ENCODE measurements around the gene DDTL. TPM values are rescaled to one million over a fixed set of nuclear protein-coding genes. Genes with fewer than 3 reads are reported as not detected.

DDTL gene
- total RNA-seq, 1 donor from 2014 or later: not detected

DNA sequence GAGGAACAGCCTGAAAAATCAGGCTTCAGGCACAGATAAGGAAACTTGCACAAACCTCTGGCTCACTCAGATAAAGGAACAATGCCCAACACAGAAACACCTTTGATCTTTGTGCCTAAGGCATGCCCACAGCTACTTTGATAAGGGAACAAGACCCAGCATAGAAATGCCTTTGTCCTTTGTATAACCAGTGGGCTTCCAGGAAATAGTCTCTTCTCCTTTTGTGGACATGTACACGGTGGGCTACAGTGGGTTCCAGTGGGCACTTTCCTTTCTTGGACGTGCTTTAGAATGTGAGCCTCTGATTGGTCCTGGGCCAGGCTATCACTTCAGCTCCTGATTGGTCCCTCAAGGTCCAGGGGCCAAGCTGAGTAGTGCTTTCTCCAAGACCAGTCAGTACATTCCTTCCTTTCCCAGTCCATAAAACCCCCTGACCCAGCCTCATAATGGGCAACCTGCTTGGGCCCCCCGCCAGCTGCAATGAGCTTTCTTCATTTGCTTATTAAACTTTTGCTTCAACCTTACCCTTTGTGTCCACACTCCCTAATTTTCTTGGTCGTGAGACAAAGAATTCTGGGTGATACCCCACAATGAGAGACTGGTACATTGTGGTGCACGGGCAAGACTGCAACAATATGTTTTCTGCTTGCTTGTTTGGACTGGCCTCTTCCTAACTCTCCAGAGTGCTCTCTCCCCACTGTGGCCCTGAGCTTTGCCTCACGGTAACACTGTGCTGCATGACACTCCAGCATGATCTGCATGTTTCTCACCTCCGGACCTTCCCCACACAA lies 42.7 kb downstream of the DDTL start:
- Histone ChIP-seq H3K9me3 (ENCODE audit: low read depth) (no peaks in the 10 kb centered on the region), H3K4me2 (no peak overlapping the region), H3K79me2 (ENCODE audit: low read depth) (peaks cover 30% of the 10 kb centered on the region), H3K4me3 (no peak overlapping the region), H4K20me1 (ENCODE audit: low read depth) (peaks cover 5% of the 10 kb centered on the region), H3F3A (ENCODE audit: low read depth) (peaks cover 22% of the 10 kb centered on the region), H2AFZ (replicated peaks) (peak overlapping the region; percentile 63), H3K9ac (no peak overlapping the region), H3K36me3 (no peaks in the 10 kb centered on the region), H3K27ac (no peak overlapping the region), H3K27me3 (no peaks in the 10 kb centered on the region), H3K4me1 (peaks cover 13% of the 10 kb centered on the region)
- TF ChIP-seq EZH2phosphoT487 (IDR thresholded peaks at IDR 0.05) (no peak), EZH2 (IDR thresholded peaks at IDR 0.05) (no peak)
- TF ChIP-seq, protein P1, sequence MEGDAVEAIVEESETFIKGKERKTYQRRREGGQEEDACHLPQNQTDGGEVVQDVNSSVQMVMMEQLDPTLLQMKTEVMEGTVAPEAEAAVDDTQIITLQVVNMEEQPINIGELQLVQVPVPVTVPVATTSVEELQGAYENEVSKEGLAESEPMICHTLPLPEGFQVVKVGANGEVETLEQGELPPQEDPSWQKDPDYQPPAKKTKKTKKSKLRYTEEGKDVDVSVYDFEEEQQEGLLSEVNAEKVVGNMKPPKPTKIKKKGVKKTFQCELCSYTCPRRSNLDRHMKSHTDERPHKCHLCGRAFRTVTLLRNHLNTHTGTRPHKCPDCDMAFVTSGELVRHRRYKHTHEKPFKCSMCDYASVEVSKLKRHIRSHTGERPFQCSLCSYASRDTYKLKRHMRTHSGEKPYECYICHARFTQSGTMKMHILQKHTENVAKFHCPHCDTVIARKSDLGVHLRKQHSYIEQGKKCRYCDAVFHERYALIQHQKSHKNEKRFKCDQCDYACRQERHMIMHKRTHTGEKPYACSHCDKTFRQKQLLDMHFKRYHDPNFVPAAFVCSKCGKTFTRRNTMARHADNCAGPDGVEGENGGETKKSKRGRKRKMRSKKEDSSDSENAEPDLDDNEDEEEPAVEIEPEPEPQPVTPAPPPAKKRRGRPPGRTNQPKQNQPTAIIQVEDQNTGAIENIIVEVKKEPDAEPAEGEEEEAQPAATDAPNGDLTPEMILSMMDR (IDR thresholded peaks at IDR 0.05): no peak
- H3K36me3 Mint-ChIP-seq: peaks cover under 1% of the 10 kb centered on the region
- H3K9me3 Mint-ChIP-seq: no peaks in the 10 kb centered on the region
- peak overlapping the region; percentile 71 for H3K4me3 Mint-ChIP-seq
- no peaks in the 10 kb centered on the region for H3K27me3 Mint-ChIP-seq (ENCODE audit: insufficient read depth, low read depth)
- no peak for DNase-seq (ENCODE audit: low spot score)
- H3K27ac Mint-ChIP-seq: peak overlapping the region; percentile 80
- peaks cover 13% of the 10 kb centered on the region for H3K4me1 Mint-ChIP-seq

DNA sequence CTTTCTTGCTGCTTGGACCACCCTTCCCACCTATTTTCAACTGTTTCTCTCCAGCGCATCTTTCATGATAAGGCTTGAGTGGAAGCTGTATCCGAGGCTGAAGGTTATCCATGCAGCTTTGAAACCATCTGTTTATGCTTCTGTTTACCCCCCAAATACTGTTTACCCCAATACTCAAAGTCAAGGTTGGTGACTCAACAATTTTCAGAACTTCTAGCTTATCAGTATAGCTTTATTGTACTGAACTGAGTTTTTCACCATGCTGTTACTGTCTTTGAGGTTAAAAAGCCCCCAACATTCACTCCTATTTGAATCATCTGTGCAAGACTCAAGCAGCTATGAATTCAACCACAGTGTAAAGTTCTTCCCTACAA lies 43.3 kb downstream of the DDTL start:
- Histone ChIP-seq H2AFZ (replicated peaks) (peak overlapping the region; percentile 63), H3K27ac (no peak overlapping the region), H4K20me1 (ENCODE audit: low read depth) (peaks cover 5% of the 10 kb centered on the region), H3K9ac (no peak overlapping the region), H3K4me2 (no peak overlapping the region), H3K79me2 (ENCODE audit: low read depth) (peaks cover 35% of the 10 kb centered on the region), H3K9me3 (ENCODE audit: low read depth) (no peaks in the 10 kb centered on the region), H3K27me3 (no peaks in the 10 kb centered on the region), H3K4me1 (peaks cover 13% of the 10 kb centered on the region), H3K36me3 (no peaks in the 10 kb centered on the region), H3F3A (ENCODE audit: low read depth) (peaks cover 22% of the 10 kb centered on the region), H3K4me3 (no peak overlapping the region)
- no peak overlapping the region for H3K27ac Mint-ChIP-seq
- H3K4me3 Mint-ChIP-seq: peak overlapping the region; percentile 71
- no peaks in the 10 kb centered on the region for H3K9me3 Mint-ChIP-seq
- no peak for DNase-seq (ENCODE audit: low spot score)
- H3K36me3 Mint-ChIP-seq: peaks cover 3% of the 10 kb centered on the region
- TF ChIP-seq EZH2 (IDR thresholded peaks at IDR 0.05) (no peak), EZH2phosphoT487 (IDR thresholded peaks at IDR 0.05) (no peak)
- TF ChIP-seq, protein P1 (IDR thresholded peaks at IDR 0.05): no peak
- H3K27me3 Mint-ChIP-seq (ENCODE audit: insufficient read depth, low read depth): no peaks in the 10 kb centered on the region
- H3K4me1 Mint-ChIP-seq: peaks cover 13% of the 10 kb centered on the region

DNA sequence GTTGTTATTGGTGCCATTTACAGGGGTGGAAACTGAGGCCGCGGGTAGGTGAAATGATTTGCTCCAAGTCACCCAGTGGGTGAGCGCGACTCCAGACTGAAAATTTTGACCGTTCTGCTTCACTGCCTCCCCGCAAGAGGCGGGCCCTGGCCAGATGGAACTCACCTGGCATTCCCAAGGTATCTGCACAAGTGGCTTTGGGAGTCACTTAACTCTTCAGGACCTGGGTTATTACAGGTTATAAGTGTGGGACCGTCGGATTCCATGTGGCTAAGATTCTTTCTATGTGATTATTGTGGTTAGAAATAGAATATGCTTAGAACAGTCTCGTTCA lies 45.0 kb downstream of the DDTL start:
- TF ChIP-seq EZH2phosphoT487 (IDR thresholded peaks at IDR 0.05) (no peak), EZH2 (IDR thresholded peaks at IDR 0.05) (no peak)
- TF ChIP-seq, protein P1 (IDR thresholded peaks at IDR 0.05): no peak
- Histone ChIP-seq H3K27me3 (no peaks in the 10 kb centered on the region), H3K4me1 (peaks cover 13% of the 10 kb centered on the region), H3K4me3 (peak overlapping the region; percentile 78), H3F3A (ENCODE audit: low read depth) (peaks cover 22% of the 10 kb centered on the region), H2AFZ (replicated peaks) (peak overlapping the region; percentile 89), H4K20me1 (ENCODE audit: low read depth) (peaks cover 5% of the 10 kb centered on the region), H3K36me3 (no peaks in the 10 kb centered on the region), H3K4me2 (peak overlapping the region; percentile 85), H3K9me3 (ENCODE audit: low read depth) (no peaks in the 10 kb centered on the region), H3K79me2 (ENCODE audit: low read depth) (peaks cover 52% of the 10 kb centered on the region), H3K27ac (peak overlapping the region; percentile 54), H3K9ac (peak overlapping the region; percentile 68)
- no peak for DNase-seq (ENCODE audit: low spot score)
- H3K4me3 Mint-ChIP-seq: peak overlapping the region; percentile 96
- peaks cover 13% of the 10 kb centered on the region for H3K4me1 Mint-ChIP-seq
- H3K9me3 Mint-ChIP-seq: peaks cover 2% of the 10 kb centered on the region
- H3K36me3 Mint-ChIP-seq: peaks cover 9% of the 10 kb centered on the region
- peak overlapping the region; percentile 80 for H3K27ac Mint-ChIP-seq
- H3K27me3 Mint-ChIP-seq (ENCODE audit: insufficient read depth, low read depth): no peaks in the 10 kb centered on the region

Data from neural progenitor cell (in vitro differentiated cells).